WTC11 (cell line): ENCODE results near the gene ATP5IF1. TPM values are rescaled to one million over a fixed set of nuclear protein-coding genes. Genes with fewer than 3 reads are reported as not detected.

Source experiments
- ATAC-seq: fragments of 200-7000 bp; cut with Tn5 transposase; 2 replicates; pipeline ENCODE4 v1.10.0; 2021; ENCODE audit warnings: mild to moderate bottlenecking, moderate library complexity
- CTCF ChIA-PET: fragments of 300-600 bp; sonication (Branson Sonifier 250); formaldehyde crosslinking; loops from one replicate; lab custom pipeline; 2021; ENCODE audit warnings: antibody characterized with exemption; lab: Charles Lee
- POLR2A ChIA-PET: fragments of 350-600 bp; sonication (Branson Sonifier 250); formaldehyde crosslinking; loops from one replicate; lab custom pipeline; 2021; ENCODE audit warnings: antibody characterized with exemption; lab: Charles Lee
- DNase-seq: peaks from one replicate; pipeline ENCODE4 v3.0.0; 2021; ENCODE audit warnings: low spot score
- H3K27ac Mint-ChIP-seq: 2 replicates; pipeline ENCODE4 v1.8.0; 2021; ENCODE audit warnings: mixed read lengths
- H3K27me3 Mint-ChIP-seq: 2 replicates; pipeline ENCODE4 v1.8.0; 2021; ENCODE audit warnings: low read depth, mild to moderate bottlenecking, moderate library complexity, mixed read lengths
- H3K36me3 Mint-ChIP-seq: 2 replicates; pipeline ENCODE4 v1.8.0; 2021; ENCODE audit warnings: mixed read lengths
- H3K4me1 Mint-ChIP-seq: 2 replicates; pipeline ENCODE4 v1.8.0; 2022; ENCODE audit warnings: mixed read lengths
- H3K4me3 Mint-ChIP-seq: 2 replicates; pipeline ENCODE4 v1.8.0; 2021; ENCODE audit warnings: mild to moderate bottlenecking, moderate library complexity, mixed read lengths
- H3K9me3 Mint-ChIP-seq: 2 replicates; pipeline ENCODE4 v1.8.0; 2021; ENCODE audit warnings: mixed read lengths
- CREB1 ChIP-seq: sonication (generic); formaldehyde crosslinking; IDR thresholded peaks from 2 replicates; pipeline ENCODE4 v1.8.0; 2023; ENCODE audit warnings: mild to moderate bottlenecking, missing genetic modification reagents
- CREM ChIP-seq: sonication (generic); formaldehyde crosslinking; IDR thresholded peaks from 2 replicates; pipeline ENCODE4 v1.8.1; 2022; ENCODE audit warnings: mild to moderate bottlenecking, missing genetic modification reagents, moderate library complexity
- ELF4 ChIP-seq: sonication (generic); formaldehyde crosslinking; IDR thresholded peaks from 2 replicates; pipeline ENCODE4 v1.8.1; 2022; ENCODE audit warnings: low read depth, mild to moderate bottlenecking, moderate library complexity, missing genetic modification reagents
- JUN ChIP-seq: sonication (generic); formaldehyde crosslinking; IDR thresholded peaks from 2 replicates; pipeline ENCODE4 v1.8.0; 2023; ENCODE audit warnings: mild to moderate bottlenecking, missing genetic modification reagents
- KAT7 ChIP-seq: sonication (generic); formaldehyde crosslinking; IDR thresholded peaks from 2 replicates; pipeline ENCODE4 v1.8.1; 2023; ENCODE audit warnings: missing genetic modification reagents, mild to moderate bottlenecking, borderline replicate concordance
- NFE2L1 ChIP-seq: sonication (generic); formaldehyde crosslinking; IDR thresholded peaks from 2 replicates; pipeline ENCODE4 v1.8.1; 2023; ENCODE audit warnings: missing genetic modification reagents
- NR3C1 ChIP-seq: sonication (generic); formaldehyde crosslinking; conservative IDR thresholded peaks from 2 replicates; pipeline ENCODE4 v1.8.1; 2023; ENCODE audit warnings: low read depth, mild to moderate bottlenecking, missing genetic modification reagents
- SP1 ChIP-seq: sonication (generic); formaldehyde crosslinking; conservative IDR thresholded peaks from 2 replicates; pipeline ENCODE4 v1.8.1; 2022; ENCODE audit warnings: missing genetic modification reagents
- ZNF263 ChIP-seq: sonication (generic); formaldehyde crosslinking; IDR thresholded peaks from 2 replicates; pipeline ENCODE4 v1.8.1; 2022; ENCODE audit warnings: low read depth, mild to moderate bottlenecking, moderate library complexity, missing genetic modification reagents
- ZNF416 ChIP-seq: fragments of 250-450 bp; sonication (Bioruptor Pico); IDR thresholded peaks from 2 replicates; pipeline ENCODE4 v1.9.0; 2021; ENCODE audit warnings: mild to moderate bottlenecking, inconsistent platforms
- total RNA-seq: library from RNA; stranded (reverse); gene quantifications from 3 replicates; pipeline ENCODE4 v1.2.3, GENCODE V29; 2021
- TF ChIP-seq, protein P1 (sequence below): sonication (generic); formaldehyde crosslinking; IDR thresholded peaks from 2 replicates; pipeline ENCODE4 v1.8.0; 2023; ENCODE audit warnings: missing genetic modification reagents, mild to moderate bottlenecking, borderline replicate concordance
- TF ChIP-seq, protein P2 (sequence below): sonication (generic); formaldehyde crosslinking; conservative IDR thresholded peaks from 2 replicates; pipeline ENCODE4 v1.8.1; 2022; ENCODE audit warnings: mild to moderate bottlenecking, missing genetic modification reagents
- TF ChIP-seq, protein P3 (sequence below): sonication (generic); formaldehyde crosslinking; IDR thresholded peaks from 2 replicates; pipeline ENCODE4 v1.8.1; 2023; ENCODE audit warnings: mild to moderate bottlenecking, missing genetic modification reagents, moderate library complexity
- TF ChIP-seq, protein P4 (sequence below): sonication (generic); formaldehyde crosslinking; conservative IDR thresholded peaks from 2 replicates; pipeline ENCODE4 v1.8.1; 2023; ENCODE audit warnings: mild to moderate bottlenecking, low read depth, missing genetic modification reagents, moderate library complexity
- TF ChIP-seq, protein P5 (sequence below): sonication (generic); formaldehyde crosslinking; IDR thresholded peaks from 2 replicates; pipeline ENCODE4 v1.8.1; 2023; ENCODE audit warnings: mild to moderate bottlenecking, missing genetic modification reagents, borderline replicate concordance

The ATP5IF1 gene
- total RNA-seq, 1 experiment from 2014 or later: 201 TPM

DNA sequence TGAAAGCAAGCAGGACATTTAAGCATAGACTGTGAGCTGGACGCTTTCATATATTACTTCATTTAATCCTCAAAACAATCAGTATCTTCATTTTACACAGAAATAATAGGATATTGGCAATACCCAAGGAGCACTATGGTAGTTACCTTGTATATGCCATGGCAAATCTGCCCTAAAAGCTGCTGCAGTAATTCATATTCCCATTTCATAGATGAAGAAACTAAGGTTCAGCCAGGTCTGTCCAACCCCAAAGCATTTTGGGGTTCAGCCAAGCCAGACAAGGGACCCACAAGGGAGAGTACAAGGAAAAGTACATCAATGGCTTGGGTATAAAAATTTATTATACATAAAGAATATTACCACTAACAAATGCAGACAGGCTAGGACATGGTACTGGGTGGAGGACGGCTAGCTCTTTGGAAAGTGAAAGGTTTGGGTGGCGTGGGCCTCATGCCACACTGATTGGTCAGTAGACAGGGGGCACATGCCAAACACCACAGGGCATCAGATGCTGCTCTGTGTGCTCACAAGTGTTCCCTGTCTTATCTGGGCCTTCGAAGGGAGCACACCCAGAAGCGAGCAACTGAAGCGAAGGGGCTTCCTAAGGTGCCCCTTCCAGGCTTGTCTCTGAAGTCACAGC lies 35.6 kb upstream of the ATP5IF1 start:
- H3K36me3 Mint-ChIP-seq: peaks cover 44% of the 10 kb centered on the region
- TF ChIP-seq, protein P1, sequence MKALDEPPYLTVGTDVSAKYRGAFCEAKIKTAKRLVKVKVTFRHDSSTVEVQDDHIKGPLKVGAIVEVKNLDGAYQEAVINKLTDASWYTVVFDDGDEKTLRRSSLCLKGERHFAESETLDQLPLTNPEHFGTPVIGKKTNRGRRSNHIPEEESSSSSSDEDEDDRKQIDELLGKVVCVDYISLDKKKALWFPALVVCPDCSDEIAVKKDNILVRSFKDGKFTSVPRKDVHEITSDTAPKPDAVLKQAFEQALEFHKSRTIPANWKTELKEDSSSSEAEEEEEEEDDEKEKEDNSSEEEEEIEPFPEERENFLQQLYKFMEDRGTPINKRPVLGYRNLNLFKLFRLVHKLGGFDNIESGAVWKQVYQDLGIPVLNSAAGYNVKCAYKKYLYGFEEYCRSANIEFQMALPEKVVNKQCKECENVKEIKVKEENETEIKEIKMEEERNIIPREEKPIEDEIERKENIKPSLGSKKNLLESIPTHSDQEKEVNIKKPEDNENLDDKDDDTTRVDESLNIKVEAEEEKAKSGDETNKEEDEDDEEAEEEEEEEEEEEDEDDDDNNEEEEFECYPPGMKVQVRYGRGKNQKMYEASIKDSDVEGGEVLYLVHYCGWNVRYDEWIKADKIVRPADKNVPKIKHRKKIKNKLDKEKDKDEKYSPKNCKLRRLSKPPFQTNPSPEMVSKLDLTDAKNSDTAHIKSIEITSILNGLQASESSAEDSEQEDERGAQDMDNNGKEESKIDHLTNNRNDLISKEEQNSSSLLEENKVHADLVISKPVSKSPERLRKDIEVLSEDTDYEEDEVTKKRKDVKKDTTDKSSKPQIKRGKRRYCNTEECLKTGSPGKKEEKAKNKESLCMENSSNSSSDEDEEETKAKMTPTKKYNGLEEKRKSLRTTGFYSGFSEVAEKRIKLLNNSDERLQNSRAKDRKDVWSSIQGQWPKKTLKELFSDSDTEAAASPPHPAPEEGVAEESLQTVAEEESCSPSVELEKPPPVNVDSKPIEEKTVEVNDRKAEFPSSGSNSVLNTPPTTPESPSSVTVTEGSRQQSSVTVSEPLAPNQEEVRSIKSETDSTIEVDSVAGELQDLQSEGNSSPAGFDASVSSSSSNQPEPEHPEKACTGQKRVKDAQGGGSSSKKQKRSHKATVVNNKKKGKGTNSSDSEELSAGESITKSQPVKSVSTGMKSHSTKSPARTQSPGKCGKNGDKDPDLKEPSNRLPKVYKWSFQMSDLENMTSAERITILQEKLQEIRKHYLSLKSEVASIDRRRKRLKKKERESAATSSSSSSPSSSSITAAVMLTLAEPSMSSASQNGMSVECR: no peak
- TF ChIP-seq NR3C1 (CRISPR knock-in tag) (no peak), ZNF416 (no peak), CREM (no peak), SP1 (CRISPR knock-in tag) (no peak)
- TF ChIP-seq, protein P2, sequence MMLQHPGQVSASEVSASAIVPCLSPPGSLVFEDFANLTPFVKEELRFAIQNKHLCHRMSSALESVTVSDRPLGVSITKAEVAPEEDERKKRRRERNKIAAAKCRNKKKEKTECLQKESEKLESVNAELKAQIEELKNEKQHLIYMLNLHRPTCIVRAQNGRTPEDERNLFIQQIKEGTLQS (CRISPR knock-in tag): no peak
- TF ChIP-seq, protein P3, sequence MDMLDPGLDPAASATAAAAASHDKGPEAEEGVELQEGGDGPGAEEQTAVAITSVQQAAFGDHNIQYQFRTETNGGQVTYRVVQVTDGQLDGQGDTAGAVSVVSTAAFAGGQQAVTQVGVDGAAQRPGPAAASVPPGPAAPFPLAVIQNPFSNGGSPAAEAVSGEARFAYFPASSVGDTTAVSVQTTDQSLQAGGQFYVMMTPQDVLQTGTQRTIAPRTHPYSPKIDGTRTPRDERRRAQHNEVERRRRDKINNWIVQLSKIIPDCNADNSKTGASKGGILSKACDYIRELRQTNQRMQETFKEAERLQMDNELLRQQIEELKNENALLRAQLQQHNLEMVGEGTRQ (CRISPR knock-in tag): no peak
- no peak overlapping the region for H3K4me3 Mint-ChIP-seq
- H3K27me3 Mint-ChIP-seq: no peaks in the 10 kb centered on the region
- POLR2A ChIA-PET: no interaction called here
- CTCF ChIA-PET: no interaction called here
- no peak overlapping the region for H3K27ac Mint-ChIP-seq
- no peak for DNase-seq
- no peak for ATAC-seq
- H3K4me1 Mint-ChIP-seq: peaks cover 21% of the 10 kb centered on the region
- no peaks in the 10 kb centered on the region for H3K9me3 Mint-ChIP-seq

DNA sequence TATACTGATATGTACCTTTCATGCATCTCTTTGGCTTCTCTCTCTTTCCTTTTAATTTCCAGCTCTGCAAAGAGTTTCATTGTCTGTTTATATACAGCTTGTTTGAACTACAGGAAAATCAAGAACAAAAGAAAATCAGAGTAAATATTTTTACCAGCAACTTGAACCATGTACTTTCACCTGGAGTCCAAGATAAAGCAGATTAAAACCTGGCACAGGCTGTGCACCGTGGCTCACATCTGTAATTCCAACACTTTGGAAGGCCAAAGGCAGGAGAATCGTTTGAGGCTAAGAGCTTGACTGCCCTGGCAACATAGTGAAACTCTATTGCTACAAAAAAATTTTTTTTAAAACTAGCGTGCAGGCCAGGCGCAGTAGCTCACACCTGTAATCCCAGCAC lies 30.7 kb upstream of the ATP5IF1 start:
- TF ChIP-seq CREB1 (CRISPR knock-in tag) (no peak), NFE2L1 (CRISPR knock-in tag) (no peak), ZNF263 (CRISPR knock-in tag) (no peak), KAT7 (CRISPR knock-in tag) (no peak), ELF4 (CRISPR knock-in tag) (no peak), JUN (CRISPR knock-in tag) (no peak)
- TF ChIP-seq, protein P4, sequence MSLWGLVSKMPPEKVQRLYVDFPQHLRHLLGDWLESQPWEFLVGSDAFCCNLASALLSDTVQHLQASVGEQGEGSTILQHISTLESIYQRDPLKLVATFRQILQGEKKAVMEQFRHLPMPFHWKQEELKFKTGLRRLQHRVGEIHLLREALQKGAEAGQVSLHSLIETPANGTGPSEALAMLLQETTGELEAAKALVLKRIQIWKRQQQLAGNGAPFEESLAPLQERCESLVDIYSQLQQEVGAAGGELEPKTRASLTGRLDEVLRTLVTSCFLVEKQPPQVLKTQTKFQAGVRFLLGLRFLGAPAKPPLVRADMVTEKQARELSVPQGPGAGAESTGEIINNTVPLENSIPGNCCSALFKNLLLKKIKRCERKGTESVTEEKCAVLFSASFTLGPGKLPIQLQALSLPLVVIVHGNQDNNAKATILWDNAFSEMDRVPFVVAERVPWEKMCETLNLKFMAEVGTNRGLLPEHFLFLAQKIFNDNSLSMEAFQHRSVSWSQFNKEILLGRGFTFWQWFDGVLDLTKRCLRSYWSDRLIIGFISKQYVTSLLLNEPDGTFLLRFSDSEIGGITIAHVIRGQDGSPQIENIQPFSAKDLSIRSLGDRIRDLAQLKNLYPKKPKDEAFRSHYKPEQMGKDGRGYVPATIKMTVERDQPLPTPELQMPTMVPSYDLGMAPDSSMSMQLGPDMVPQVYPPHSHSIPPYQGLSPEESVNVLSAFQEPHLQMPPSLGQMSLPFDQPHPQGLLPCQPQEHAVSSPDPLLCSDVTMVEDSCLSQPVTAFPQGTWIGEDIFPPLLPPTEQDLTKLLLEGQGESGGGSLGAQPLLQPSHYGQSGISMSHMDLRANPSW: no peak
- TF ChIP-seq, protein P5, sequence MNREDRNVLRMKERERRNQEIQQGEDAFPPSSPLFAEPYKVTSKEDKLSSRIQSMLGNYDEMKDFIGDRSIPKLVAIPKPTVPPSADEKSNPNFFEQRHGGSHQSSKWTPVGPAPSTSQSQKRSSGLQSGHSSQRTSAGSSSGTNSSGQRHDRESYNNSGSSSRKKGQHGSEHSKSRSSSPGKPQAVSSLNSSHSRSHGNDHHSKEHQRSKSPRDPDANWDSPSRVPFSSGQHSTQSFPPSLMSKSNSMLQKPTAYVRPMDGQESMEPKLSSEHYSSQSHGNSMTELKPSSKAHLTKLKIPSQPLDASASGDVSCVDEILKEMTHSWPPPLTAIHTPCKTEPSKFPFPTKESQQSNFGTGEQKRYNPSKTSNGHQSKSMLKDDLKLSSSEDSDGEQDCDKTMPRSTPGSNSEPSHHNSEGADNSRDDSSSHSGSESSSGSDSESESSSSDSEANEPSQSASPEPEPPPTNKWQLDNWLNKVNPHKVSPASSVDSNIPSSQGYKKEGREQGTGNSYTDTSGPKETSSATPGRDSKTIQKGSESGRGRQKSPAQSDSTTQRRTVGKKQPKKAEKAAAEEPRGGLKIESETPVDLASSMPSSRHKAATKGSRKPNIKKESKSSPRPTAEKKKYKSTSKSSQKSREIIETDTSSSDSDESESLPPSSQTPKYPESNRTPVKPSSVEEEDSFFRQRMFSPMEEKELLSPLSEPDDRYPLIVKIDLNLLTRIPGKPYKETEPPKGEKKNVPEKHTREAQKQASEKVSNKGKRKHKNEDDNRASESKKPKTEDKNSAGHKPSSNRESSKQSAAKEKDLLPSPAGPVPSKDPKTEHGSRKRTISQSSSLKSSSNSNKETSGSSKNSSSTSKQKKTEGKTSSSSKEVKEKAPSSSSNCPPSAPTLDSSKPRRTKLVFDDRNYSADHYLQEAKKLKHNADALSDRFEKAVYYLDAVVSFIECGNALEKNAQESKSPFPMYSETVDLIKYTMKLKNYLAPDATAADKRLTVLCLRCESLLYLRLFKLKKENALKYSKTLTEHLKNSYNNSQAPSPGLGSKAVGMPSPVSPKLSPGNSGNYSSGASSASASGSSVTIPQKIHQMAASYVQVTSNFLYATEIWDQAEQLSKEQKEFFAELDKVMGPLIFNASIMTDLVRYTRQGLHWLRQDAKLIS (CRISPR knock-in tag): no peak
- Mint-ChIP-seq H3K36me3 (peaks cover 48% of the 10 kb centered on the region), H3K9me3 (no peaks in the 10 kb centered on the region), H3K4me3 (no peak overlapping the region), H3K4me1 (peaks cover 6% of the 10 kb centered on the region), H3K27ac (no peak overlapping the region), H3K27me3 (no peaks in the 10 kb centered on the region)
- CTCF ChIA-PET: interaction anchor here (1.6 kb wide), 1 partner anchor 114 kb away, joined by 5 read pairs; no protein-coding TSS in a partner anchor
- DNase-seq (no peak), ATAC-seq (no peak)
- POLR2A ChIA-PET: no interaction called here
